Measurements from ENCODE around the gene TNIK.

GRCh38 chr3:171481011-171481410 lies 20.8 kb upstream of the TNIK start:
- TF ChIP-seq CTCF (IDR thresholded peaks at IDR 0.05; ENCODE audit: low read depth, low read length): no peak
- no peak for TF ChIP-seq EZH2phosphoT487 (IDR thresholded peaks at IDR 0.05; ENCODE audit: low read depth)
